GM12891 (cell line): ENCODE results near the gene HSP90AB1.

ENCODE experiments used
- DNase-seq: peaks from one replicate; pipeline ENCODE4 v3.0.0; 2011; ENCODE audit warnings: low spot score; ENCODE audit not compliant: insufficient read length
- FAIRE-seq: peaks from 2 replicates; lab custom pipeline; 2011; peaks lifted over from hg19 to GRCh38; lab: Jason Lieb, UNC
- PAX5 ChIP-seq: IDR thresholded peaks from 2 replicates; pipeline ENCODE4 v1.6.1; 2011; ENCODE audit warnings: low read length, moderate library complexity, mild to moderate bottlenecking; ENCODE audit not compliant: insufficient read depth, severe bottlenecking
- POLR2A ChIP-seq: IDR thresholded peaks from 2 replicates; pipeline ENCODE4 v1.6.1; 2011; ENCODE audit warnings: low read depth, low read length, control low read depth
- POLR2AphosphoS5 ChIP-seq: IDR thresholded peaks from 2 replicates; pipeline ENCODE4 v1.6.1; 2011; ENCODE audit warnings: low read depth, low read length, control low read depth
- POU2F2 ChIP-seq: IDR thresholded peaks from 2 replicates; pipeline ENCODE4 v1.6.1; 2011; ENCODE audit warnings: low read depth, mild to moderate bottlenecking, control low read depth, low read length, moderate library complexity
- SPI1 ChIP-seq: IDR thresholded peaks from 2 replicates; pipeline ENCODE4 v1.6.1; 2011; ENCODE audit warnings: low read depth, low read length, control low read depth
- TAF1 ChIP-seq: IDR thresholded peaks from 2 replicates; pipeline ENCODE4 v1.6.1; 2011; ENCODE audit warnings: low read depth, low read length, control low read depth

Gene HSP90AB1

GRCh38 chr6:44273617-44274016 lies 26.7 kb downstream of the HSP90AB1 start:
- no peak for DNase-seq
- FAIRE-seq: no peak
- TF ChIP-seq POLR2A (no peak), PAX5 (no peak), TAF1 (no peak), POLR2AphosphoS5 (no peak), POU2F2 (no peak), SPI1 (no peak)

DNA sequence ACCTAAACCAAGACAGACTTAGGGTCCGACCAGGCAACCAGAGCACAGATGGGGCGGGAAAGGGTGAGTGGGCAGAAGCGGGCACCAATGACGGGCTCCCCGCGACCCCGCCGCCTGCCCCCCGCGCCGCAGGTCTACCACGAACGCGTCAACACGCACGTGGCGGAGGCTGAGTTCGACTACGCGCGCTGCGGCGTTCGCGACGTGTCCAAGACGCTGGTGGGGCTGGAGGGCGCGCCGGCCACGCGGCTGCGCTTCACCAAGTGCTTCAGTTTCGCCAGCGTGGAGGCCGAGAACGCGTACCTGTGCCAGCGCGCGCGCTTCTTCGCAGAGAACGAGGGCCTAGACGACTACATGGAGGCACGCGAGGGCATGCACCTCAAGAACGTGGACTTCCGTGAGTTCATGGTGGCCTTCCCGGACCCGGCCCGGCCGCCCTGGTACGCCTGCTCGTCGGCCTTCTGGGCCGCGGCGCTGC lies 28.4 kb downstream of the HSP90AB1 start:
- no peak for FAIRE-seq

DNA sequence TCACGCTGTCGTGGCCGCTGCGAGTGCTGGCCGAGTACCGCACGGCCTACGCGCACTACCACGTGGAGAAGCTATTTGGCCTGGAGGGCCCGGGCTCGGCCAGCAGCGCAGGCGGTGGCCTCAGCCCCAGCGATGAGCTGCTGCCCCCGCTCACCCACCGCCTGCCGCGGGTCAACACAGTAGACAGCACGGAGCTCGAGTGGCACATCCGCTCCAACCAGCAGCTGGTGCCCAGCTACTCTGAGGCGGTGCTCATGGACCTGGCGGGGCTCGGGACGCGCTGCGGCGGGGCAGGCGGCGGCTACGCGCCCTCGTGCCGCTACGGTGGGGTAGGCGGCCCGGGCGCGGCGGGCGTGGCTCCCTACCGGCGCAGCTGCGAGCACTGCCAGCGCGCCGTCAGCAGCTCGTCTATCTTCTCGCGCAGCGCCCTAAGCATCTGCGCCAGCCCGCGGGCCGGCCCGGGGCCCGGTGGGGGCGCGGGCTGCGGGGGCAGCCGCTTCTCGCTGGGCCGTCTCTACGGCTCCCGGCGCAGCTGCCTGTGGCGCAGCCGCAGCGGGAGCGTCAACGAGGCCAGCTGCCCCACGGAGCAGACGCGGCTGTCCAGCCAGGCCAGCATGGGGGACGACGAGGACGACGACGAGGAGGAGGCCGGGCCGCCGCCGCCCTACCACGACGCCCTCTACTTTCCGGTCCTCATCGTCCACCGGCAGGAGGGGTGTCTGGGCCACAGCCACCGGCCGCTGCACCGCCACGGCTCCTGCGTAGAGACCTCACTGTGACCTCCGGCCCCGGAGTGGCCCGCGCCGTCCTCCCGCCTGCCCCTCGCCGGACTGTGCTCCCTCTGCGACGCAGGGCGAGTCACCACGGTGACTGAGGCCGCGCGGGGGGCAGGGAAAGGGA lies 29.1 kb downstream of the HSP90AB1 start:
- FAIRE-seq (no peak), DNase-seq (no peak)
- no peak for TF ChIP-seq POLR2A
- TF ChIP-seq POU2F2: no peak
- no peak for TF ChIP-seq SPI1
- no peak for TF ChIP-seq TAF1
- no peak for TF ChIP-seq PAX5
- no peak for TF ChIP-seq POLR2AphosphoS5

More for the DNA sequence above, 28.4 kb downstream of the HSP90AB1 start:
- DNase-seq: no peak
- TF ChIP-seq POLR2AphosphoS5 (no peak), TAF1 (no peak), POLR2A (no peak), POU2F2 (no peak), SPI1 (no peak), PAX5 (no peak)

DNA sequence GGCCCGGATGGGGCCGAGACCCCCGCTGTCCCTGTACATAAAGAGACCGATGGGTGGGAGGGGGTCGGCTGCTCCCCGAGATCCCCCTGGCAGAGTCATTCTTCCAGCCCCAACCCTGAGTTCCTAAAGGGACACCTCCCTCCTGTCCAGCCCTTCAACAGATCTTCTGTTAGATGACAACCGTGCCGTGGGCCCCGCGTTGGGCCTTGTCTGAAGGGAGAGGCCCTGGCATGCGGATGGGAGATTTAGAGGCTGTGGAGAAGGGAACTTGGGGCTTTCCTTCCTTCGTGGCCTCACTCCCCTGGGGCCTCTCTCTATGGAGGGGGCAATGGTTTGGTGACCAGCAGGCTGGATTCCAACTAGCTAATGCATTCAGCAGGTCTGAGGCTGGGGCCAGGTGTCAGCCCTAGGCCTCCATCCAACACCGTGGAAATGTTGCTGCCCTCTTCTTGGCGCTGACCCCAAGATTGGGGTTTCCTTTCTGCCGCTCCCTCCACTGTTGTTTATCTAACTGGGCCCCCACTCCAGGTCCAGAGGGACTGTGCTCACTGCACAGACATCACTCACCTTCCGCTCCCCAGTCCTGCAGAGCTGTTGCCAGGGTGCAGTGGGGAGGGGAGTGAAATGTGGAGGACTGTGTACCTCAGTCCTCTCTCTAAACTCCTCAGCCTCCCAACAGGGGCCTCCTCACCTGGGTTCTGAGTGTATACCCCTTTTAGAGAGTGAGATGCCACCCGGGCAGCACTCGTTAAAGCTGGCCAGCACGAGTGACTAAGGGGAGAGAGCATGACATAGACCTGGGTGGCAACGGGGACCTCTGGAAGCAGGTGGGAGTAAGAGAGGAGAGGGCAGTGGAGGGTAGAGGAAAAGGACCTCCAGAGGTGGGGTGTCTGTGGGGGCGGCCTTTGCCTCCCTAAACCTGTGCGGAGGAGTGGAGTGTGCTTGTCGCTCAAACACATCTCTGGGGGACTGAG lies 30.1 kb downstream of the HSP90AB1 start:
- DNase-seq (no peak), FAIRE-seq (no peak)
- TF ChIP-seq POLR2AphosphoS5 (no peak), POU2F2 (no peak), PAX5 (no peak), POLR2A (no peak), SPI1 (no peak), TAF1 (no peak)

- FAIRE-seq (no peak), DNase-seq (no peak)
- no peak for TF ChIP-seq SPI1
- no peak for TF ChIP-seq TAF1
- TF ChIP-seq POLR2A: no peak
- TF ChIP-seq POU2F2: no peak
- TF ChIP-seq POLR2AphosphoS5: no peak
- no peak for TF ChIP-seq PAX5
Observed at GRCh38 chr6:44277763-44278162, 30.9 kb downstream of the HSP90AB1 start.

DNA sequence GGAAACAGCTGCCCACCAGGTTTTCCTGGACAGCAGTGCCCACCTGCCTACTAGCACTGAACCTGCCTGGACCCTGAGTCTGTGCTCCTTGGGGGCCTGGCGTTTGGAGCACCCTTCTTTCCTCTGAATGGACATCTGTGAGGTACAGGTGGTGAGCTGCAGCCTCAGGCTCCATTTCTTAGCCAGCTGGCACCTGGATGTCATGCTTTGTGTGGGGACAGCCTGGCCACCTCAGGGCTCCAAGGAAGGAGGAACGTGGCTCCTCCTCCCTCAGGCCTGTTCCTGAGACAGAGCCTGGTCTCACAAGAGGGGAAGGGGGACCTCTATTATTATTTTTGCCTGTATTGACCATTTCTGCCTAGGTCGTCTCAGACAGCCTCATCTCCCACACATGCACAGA lies 31.4 kb downstream of the HSP90AB1 start:
- no peak for TF ChIP-seq TAF1
- TF ChIP-seq PAX5: no peak
- no peak for TF ChIP-seq SPI1
- TF ChIP-seq POLR2AphosphoS5: no peak
- no peak for TF ChIP-seq POLR2A
- TF ChIP-seq POU2F2: no peak
- FAIRE-seq: no peak
- no peak for DNase-seq

DNA sequence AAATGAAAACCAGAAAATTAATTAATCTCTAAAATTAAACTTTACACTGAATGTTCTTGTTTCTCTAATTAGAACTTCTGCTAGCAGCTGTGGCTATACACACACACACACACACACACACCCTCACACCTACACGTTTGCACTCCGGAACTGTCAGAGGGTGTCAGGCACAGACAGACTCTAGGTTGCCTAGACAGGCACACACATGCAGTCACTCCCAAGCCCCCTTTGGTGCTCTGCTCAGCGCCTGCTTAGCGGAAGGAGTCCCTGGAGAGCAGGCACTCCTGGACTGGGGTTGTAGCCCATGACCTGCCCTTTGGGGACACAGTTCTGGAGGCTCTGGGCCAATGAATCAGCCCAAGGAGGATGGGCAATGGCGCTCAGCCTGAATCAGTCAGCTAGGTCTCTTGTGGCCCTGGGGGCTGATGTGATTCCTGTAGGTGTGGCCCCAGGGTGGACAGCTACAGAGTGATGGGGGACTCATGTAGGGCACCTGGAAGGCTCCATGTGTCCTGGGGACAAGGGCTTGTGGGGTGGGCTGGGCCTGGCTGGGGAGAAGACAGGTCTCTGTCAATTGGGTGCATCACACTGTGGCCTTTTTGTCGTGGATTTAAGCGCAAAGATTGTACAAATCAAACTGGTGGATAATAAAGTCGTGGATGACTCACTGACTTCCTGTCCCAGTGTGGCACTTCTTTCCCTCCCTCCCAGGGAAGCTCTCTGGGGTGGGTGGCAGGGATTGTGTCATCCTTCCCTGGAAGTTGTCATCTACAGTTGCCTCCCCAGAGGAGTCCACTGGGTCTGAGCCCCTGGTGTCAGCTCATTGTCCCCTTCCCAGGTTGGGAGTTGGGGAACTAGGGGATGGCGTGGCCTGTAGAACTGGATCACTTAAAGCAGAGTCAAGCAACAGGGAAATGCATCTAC lies 32.1 kb downstream of the HSP90AB1 start:
- FAIRE-seq (no peak), DNase-seq (no peak)
- TF ChIP-seq POLR2A: no peak
- no peak for TF ChIP-seq PAX5
- TF ChIP-seq POLR2AphosphoS5: no peak
- TF ChIP-seq POU2F2: no peak
- TF ChIP-seq TAF1: no peak
- TF ChIP-seq SPI1: no peak

- TF ChIP-seq POLR2A: no peak
- no peak for TF ChIP-seq PAX5
- TF ChIP-seq POU2F2: no peak
- no peak for TF ChIP-seq POLR2AphosphoS5
- TF ChIP-seq TAF1: no peak
- no peak for TF ChIP-seq SPI1
- FAIRE-seq: no peak
- no peak for DNase-seq
Observed at GRCh38 chr6:44284121-44284520, 37.2 kb downstream of the HSP90AB1 start.
